HepG2 (cell line): ENCODE data around the gene YWHAB. TPM values are rescaled to one million over a fixed set of nuclear protein-coding genes. Genes with fewer than 3 reads are reported as not detected.

Experiments used
- ATAC-seq: fragments of 200-7000 bp; cut with Tn5 transposase; 3 replicates; pipeline ENCODE4 v1.9.1; 2020; ENCODE audit warnings: mild to moderate bottlenecking, moderate library complexity
- BruUV-seq: library from RNA; stranded (reverse); fragments of 400-500 nt; replicated peaks from 2 replicates; lab custom pipeline; 2021; lab: Mats Ljungman, UMichigan
- CTCF ChIA-PET: fragments of 300-600 bp; formaldehyde crosslinking; extraction: SDS; loops from one replicate; lab custom pipeline; 2021; ENCODE audit warnings: low total read pairs, inconsistent platforms, low intra/inter-chr PET ratio; lab: Yijun Ruan, JAX
- POLR2A ChIA-PET: fragments of 350-600 bp; sonication (Branson Sonifier 250); formaldehyde crosslinking; loops from one replicate; lab custom pipeline; 2020; ENCODE audit warnings: antibody characterized with exemption, inconsistent platforms; lab: Yijun Ruan, JAX
- DNase-seq: peaks from one replicate; pipeline ENCODE4 v3.0.0-alpha.2; 2015; ENCODE audit warnings: low spot score
- FAIRE-seq: peaks from 3 replicates; lab custom pipeline; 2011; peaks lifted over from hg19 to GRCh38; lab: Jason Lieb, UNC
- H2AFZ ChIP-seq: one replicate; pipeline ENCODE4 v1.6.1; 2011; ENCODE audit warnings: low read length, inconsistent platforms
- H3K27ac ChIP-seq: fragments of 300-600 bp; 3 replicates; pipeline ENCODE4 v1.8.0; 2011; ENCODE audit warnings: mixed run types, mild to moderate bottlenecking, mixed read lengths, low read length, inconsistent platforms; ENCODE audit not compliant: insufficient read depth; ENCODE audit errors: extremely low read length
- H3K27me3 ChIP-seq, 2 experiments: fragments of 200-600 bp in 1 of 2; 2 replicates in 1 of 2; 3 replicates in 1 of 2; pipeline versions ENCODE4 v1.6.0 to v1.8.0; 2011; ENCODE audit warnings: low read length in 2 of 2, mild to moderate bottlenecking in 2 of 2, moderate library complexity in 2 of 2, inconsistent platforms in 1 of 2; ENCODE audit not compliant: insufficient read depth in 2 of 2, control insufficient read depth in 1 of 2
- H3K36me3 ChIP-seq, 2 experiments: fragments of 200-600 bp in 1 of 2; replicated peaks in 1 of 2; 2 replicates in 1 of 2; 3 replicates in 1 of 2; pipeline versions ENCODE4 v1.5.1 to v1.8.0; 2011; ENCODE audit warnings: low read length in 2 of 2, inconsistent platforms in 1 of 2; ENCODE audit not compliant: insufficient read depth in 2 of 2, control insufficient read depth in 1 of 2
- H3K4me1 ChIP-seq: 2 replicates; pipeline ENCODE4 v1.5.1; 2012; ENCODE audit warnings: low read length, inconsistent platforms; ENCODE audit not compliant: insufficient read depth
- H3K4me2 ChIP-seq: 2 replicates; pipeline ENCODE4 v1.6.0; 2011; ENCODE audit warnings: low read depth, low read length, inconsistent platforms
- H3K4me3 ChIP-seq, 3 experiments: fragments of 200-600 bp in 1 of 3; sonication (generic), shearing (Covaris generic) in 1 of 3; replicated peaks in 1 of 3; 2 replicates each; pipeline ENCODE4 v1.5.1; 2011 to 2016; ENCODE audit warnings: low read length in 3 of 3, inconsistent platforms in 2 of 3, low read depth in 2 of 3, mild to moderate bottlenecking in 2 of 3, control low read depth in 1 of 3, mixed read lengths in 1 of 3; ENCODE audit not compliant: insufficient read depth in 1 of 3
- H3K79me2 ChIP-seq: one replicate; pipeline ENCODE4 v1.6.1; 2011; ENCODE audit warnings: low read length, inconsistent platforms; ENCODE audit not compliant: insufficient read depth
- H3K9ac ChIP-seq: 2 replicates; pipeline ENCODE4 v1.6.0; 2011; ENCODE audit warnings: mild to moderate bottlenecking, low read depth, low read length, inconsistent platforms; ENCODE audit not compliant: insufficient read depth
- H3K9me3 ChIP-seq: 2 replicates; pipeline ENCODE4 v1.5.1; 2012; ENCODE audit warnings: mild to moderate bottlenecking, low read length
- H4K20me1 ChIP-seq: 2 replicates; pipeline ENCODE4 v1.6.0; 2011; ENCODE audit warnings: inconsistent platforms, mild to moderate bottlenecking, low read length, moderate library complexity; ENCODE audit not compliant: insufficient read depth
- CEBPG ChIP-seq: IDR thresholded peaks from 2 replicates; pipeline ENCODE4 v1.6.1; 2016
- FOXP1 ChIP-seq, 2 experiments: fragments of 450-650 bp in 1 of 2; IDR thresholded peaks; 2 replicates each; pipeline ENCODE4 v1.6.1; 2017 to 2018; ENCODE audit warnings: antibody characterized with exemption in 1 of 2
- IRF2 ChIP-seq: IDR thresholded peaks from 2 replicates; pipeline ENCODE4 v1.6.1; 2018; ENCODE audit warnings: missing genetic modification reagents, missing compliant biosample characterization
- KDM6A ChIP-seq: IDR thresholded peaks from 2 replicates; pipeline ENCODE4 v1.6.1; 2016; ENCODE audit warnings: low read depth
- LCORL ChIP-seq, 2 experiments: fragments of 450-650 bp in 1 of 2; sonication (generic) in 1 of 2; formaldehyde crosslinking in 1 of 2; IDR thresholded peaks; 2 replicates each; pipeline versions ENCODE4 v1.5.0 to v1.6.1; 2017 to 2020; ENCODE audit warnings: antibody characterized with exemption in 1 of 2, missing genetic modification reagents in 1 of 2
- PHF21A ChIP-seq: sonication (generic); formaldehyde crosslinking; IDR thresholded peaks from 2 replicates; pipeline ENCODE4 v1.5.0; 2020; ENCODE audit warnings: mild to moderate bottlenecking, missing genetic modification reagents
- SMAD3 ChIP-seq: sonication (generic); formaldehyde crosslinking; IDR thresholded peaks from 2 replicates; pipeline ENCODE4 v1.4.0; 2020; ENCODE audit warnings: missing genetic modification reagents
- ZNF3 ChIP-seq: IDR thresholded peaks from 2 replicates; pipeline ENCODE4 v1.7.0; 2017; ENCODE audit warnings: inconsistent platforms
- ZNF317 ChIP-seq: sonication (generic); formaldehyde crosslinking; IDR thresholded peaks from 2 replicates; pipeline ENCODE4 v1.5.0; 2020; ENCODE audit warnings: mild to moderate bottlenecking, missing genetic modification reagents
- ZNF331 ChIP-seq: sonication (generic); formaldehyde crosslinking; IDR thresholded peaks from 2 replicates; pipeline ENCODE4 v1.4.0; 2020; ENCODE audit warnings: missing genetic modification reagents
- ZNF652 ChIP-seq: IDR thresholded peaks from 2 replicates; pipeline ENCODE4 v1.6.1; 2016; ENCODE audit warnings: low read depth, borderline replicate concordance
- WGBS: methylation state at CpG from one replicate; pipeline ENCODE4 v1.1.6; 2017; ENCODE audit warnings: low lambda C conversion rate; 5-methylcytosine and 5-hydroxymethylcytosine counted together
- in situ Hi-C: cut with HindIII; loops from 2 replicates; pipeline ENCODE4 v1.10.0; 2017; ENCODE audit warnings: low pct_unique_long_range_greater_than_20kb; ENCODE audit not compliant: extremely low pct_ligation_motif_present
- intact Hi-C: fragments of 100-400 bp; cut with micrococcal nuclease; formaldehyde crosslinking; loops from one replicate; pipeline ENCODE4 v1.10.0; 2022; ENCODE audit not compliant: unreplicated experiment
- polyA plus RNA-seq, 8 experiments: library from polyadenylated mRNA; depleted of rRNA in 3 of 8; stranded (reverse) in 7 of 8; unstranded in 1 of 8; fragments of >200 nt; fragmentation: Illumina TruSeq in 4 of 8; extraction: Trizol in 4 of 8; gene quantifications; 2 replicates each; pipeline versions ENCODE4 v1.2.1 to v1.2.3, GENCODE V29; 2011 to 2016; ENCODE audit warnings: low read depth in 4 of 8, missing spikeins in 1 of 8, mixed read lengths in 1 of 8; ENCODE audit not compliant: insufficient read depth in 1 of 8
- total RNA-seq, 5 experiments: library from RNA; depleted of rRNA; stranded (reverse); fragments of >200 nt; fragmentation: Illumina TruSeq; extraction: Trizol; gene quantifications; 2 replicates each; pipeline ENCODE4 v1.2.3, GENCODE V29; 2016; ENCODE audit warnings: low read depth in 1 of 5
- TF ChIP-seq, protein P1 (sequence below): sonication (generic); formaldehyde crosslinking; IDR thresholded peaks from 2 replicates; pipeline ENCODE4 v1.8.0; 2022; ENCODE audit warnings: mild to moderate bottlenecking, missing genetic modification reagents, borderline replicate concordance
- TF ChIP-seq, protein P2 (sequence below): sonication (generic); formaldehyde crosslinking; IDR thresholded peaks from 2 replicates; pipeline ENCODE4 v1.8.1; 2023; ENCODE audit warnings: mild to moderate bottlenecking, moderate library complexity, missing genetic modification reagents
- TF ChIP-seq, protein P3 (sequence below): sonication (generic); formaldehyde crosslinking; IDR thresholded peaks from 2 replicates; pipeline ENCODE4 v1.4.0; 2020; ENCODE audit warnings: missing genetic modification reagents
- TF ChIP-seq, protein P4 (sequence below): IDR thresholded peaks from 2 replicates; pipeline ENCODE4 v1.4.0; 2020; ENCODE audit warnings: mild to moderate bottlenecking, missing genetic modification reagents
- TF ChIP-seq, protein P5 (sequence below): IDR thresholded peaks from 2 replicates; pipeline ENCODE4 v1.6.1; 2016; ENCODE audit warnings: low read depth

Gene YWHAB
- total and polyA plus RNA-seq, 2 of the 13 experiments (the other 11 are each of a cell fraction or from before 2014, with no cell fraction given): 77.2 to 121 TPM

DNA sequence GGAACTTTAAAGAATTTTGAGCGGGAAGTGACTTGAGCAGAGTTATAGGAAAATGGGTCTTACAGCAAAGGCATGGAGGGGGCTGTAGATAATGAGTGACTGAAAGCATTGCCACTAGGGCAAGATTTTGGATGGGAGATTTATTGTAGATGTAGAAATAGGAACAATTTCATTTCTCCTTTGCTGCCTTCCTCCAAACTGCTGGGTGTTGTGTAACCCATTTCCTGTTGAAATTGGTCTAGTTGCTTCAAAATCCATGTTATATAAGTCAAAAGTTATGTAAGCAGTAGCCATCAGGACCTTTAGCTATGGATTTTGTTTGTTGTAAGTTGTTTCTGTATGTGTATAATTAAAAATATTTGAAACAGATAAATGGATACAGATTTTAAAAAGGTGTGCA lies 11.1 kb downstream of the YWHAB start:
- 98% methylated on average over 1 of the region's 1 CpG for WGBS
- Histone ChIP-seq H3K79me2 (peaks cover 94% of the 10 kb centered on the region), H4K20me1 (peaks cover 46% of the 10 kb centered on the region), H2AFZ (no peak overlapping the region), H3K9ac (no peak overlapping the region), H3K4me2 (peak overlapping the region; percentile 26; the same call in 1 of the 2 replicates), H3K4me3 (no peak overlapping the region), H3K27me3 (no peaks in the 10 kb centered on the region), H3K36me3 (peaks cover 11 to 29% of the 10 kb centered on the region in 2 experiments), H3K27ac (no peak overlapping the region), H3K9me3 (no peaks in the 10 kb centered on the region), H3K4me1 (peaks cover 47% of the 10 kb centered on the region)
- ChIA-PET CTCF (no interaction called here), POLR2A (interaction anchor here (0.6 to 3.5 kb wide), 6 partner anchors 9 to 64 kb away, joined by 3 to 22 read pairs (median 3); partner anchors contain the start of genes PABPC1L, TOMM34 and YWHAB)
- DNase-seq: peak; percentile 35
- in situ Hi-C loops (no loop called here), intact Hi-C loops (no loop called here)
- BruUV-seq: no TSS peak
- FAIRE-seq: no peak
- ATAC-seq: no peak; the same call in 2 of the 3 replicates
- peak; percentile 36; the same call in 1 of the 2 replicates for TF ChIP-seq ZNF652
- TF ChIP-seq, protein P1, sequence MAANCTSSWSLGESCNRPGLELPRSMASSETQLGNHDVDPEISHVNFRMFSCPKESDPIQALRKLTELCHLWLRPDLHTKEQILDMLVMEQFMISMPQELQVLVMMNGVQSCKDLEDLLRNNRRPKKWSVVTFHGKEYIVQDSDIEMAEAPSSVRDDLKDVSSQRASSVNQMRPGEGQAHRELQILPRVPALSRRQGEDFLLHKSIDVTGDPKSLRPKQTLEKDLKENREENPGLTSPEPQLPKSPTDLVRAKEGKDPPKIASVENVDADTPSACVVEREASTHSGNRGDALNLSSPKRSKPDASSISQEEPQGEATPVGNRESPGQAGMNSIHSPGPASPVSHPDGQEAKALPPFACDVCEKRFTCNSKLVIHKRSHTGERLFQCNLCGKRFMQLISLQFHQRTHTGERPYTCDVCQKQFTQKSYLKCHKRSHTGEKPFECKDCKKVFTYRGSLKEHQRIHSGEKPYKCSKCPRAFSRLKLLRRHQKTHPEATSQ (CRISPR knock-in tag): no peak
- TF ChIP-seq IRF2 (CRISPR knock-in tag): peak; percentile 76
- TF ChIP-seq, protein P2, sequence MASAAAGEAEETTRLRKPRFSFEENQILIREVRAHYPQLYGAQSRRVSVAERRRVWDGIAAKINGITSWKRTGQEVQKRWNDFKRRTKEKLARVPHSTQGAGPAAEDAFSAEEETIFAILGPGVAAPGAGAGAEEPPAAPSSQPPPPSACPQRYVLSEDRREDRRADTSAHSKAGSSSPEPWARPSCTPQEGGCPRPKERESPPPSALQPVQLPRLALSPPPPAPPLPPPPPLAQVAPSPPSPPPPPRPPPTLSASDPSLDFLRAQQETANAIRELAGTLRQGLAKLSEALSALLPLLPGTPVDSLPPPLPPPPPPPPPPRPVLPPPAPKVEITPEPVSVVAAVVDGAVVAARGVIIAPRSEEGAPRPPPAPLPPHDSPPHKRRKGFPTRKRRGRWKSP (CRISPR knock-in tag): no peak
- no peak for TF ChIP-seq ZNF3 (CRISPR knock-in tag)
- peak; percentile 22; the same call in 1 of the 2 replicates for TF ChIP-seq LCORL (IDR thresholded peaks at IDR 0.05)
- TF ChIP-seq LCORL (CRISPR knock-in tag; IDR thresholded peaks at IDR 0.05): peak; percentile 86
- 0 out of 2 replicates have a peak, but pooled peaks have one; percentile 42 for TF ChIP-seq SMAD3 (CRISPR knock-in tag)
- peak; percentile 57; the same call in 1 of the 2 replicates for TF ChIP-seq ZNF317 (CRISPR knock-in tag)
- TF ChIP-seq, protein P3, sequence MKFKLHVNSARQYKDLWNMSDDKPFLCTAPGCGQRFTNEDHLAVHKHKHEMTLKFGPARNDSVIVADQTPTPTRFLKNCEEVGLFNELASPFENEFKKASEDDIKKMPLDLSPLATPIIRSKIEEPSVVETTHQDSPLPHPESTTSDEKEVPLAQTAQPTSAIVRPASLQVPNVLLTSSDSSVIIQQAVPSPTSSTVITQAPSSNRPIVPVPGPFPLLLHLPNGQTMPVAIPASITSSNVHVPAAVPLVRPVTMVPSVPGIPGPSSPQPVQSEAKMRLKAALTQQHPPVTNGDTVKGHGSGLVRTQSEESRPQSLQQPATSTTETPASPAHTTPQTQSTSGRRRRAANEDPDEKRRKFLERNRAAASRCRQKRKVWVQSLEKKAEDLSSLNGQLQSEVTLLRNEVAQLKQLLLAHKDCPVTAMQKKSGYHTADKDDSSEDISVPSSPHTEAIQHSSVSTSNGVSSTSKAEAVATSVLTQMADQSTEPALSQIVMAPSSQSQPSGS (CRISPR knock-in tag): 0 out of 2 replicates have a peak, but pooled peaks have one; percentile 36
- no peak for TF ChIP-seq FOXP1 (IDR thresholded peaks at IDR 0.05)
- TF ChIP-seq FOXP1 (CRISPR knock-in tag; IDR thresholded peaks at IDR 0.05): 0 out of 2 replicates have a peak, but pooled peaks have one; percentile 38
- peak; percentile 54; the same call in 1 of the 2 replicates for TF ChIP-seq ZNF331 (CRISPR knock-in tag)
- TF ChIP-seq, protein P4, sequence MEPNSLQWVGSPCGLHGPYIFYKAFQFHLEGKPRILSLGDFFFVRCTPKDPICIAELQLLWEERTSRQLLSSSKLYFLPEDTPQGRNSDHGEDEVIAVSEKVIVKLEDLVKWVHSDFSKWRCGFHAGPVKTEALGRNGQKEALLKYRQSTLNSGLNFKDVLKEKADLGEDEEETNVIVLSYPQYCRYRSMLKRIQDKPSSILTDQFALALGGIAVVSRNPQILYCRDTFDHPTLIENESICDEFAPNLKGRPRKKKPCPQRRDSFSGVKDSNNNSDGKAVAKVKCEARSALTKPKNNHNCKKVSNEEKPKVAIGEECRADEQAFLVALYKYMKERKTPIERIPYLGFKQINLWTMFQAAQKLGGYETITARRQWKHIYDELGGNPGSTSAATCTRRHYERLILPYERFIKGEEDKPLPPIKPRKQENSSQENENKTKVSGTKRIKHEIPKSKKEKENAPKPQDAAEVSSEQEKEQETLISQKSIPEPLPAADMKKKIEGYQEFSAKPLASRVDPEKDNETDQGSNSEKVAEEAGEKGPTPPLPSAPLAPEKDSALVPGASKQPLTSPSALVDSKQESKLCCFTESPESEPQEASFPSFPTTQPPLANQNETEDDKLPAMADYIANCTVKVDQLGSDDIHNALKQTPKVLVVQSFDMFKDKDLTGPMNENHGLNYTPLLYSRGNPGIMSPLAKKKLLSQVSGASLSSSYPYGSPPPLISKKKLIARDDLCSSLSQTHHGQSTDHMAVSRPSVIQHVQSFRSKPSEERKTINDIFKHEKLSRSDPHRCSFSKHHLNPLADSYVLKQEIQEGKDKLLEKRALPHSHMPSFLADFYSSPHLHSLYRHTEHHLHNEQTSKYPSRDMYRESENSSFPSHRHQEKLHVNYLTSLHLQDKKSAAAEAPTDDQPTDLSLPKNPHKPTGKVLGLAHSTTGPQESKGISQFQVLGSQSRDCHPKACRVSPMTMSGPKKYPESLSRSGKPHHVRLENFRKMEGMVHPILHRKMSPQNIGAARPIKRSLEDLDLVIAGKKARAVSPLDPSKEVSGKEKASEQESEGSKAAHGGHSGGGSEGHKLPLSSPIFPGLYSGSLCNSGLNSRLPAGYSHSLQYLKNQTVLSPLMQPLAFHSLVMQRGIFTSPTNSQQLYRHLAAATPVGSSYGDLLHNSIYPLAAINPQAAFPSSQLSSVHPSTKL: peak; percentile 93
- peak; percentile 94 for TF ChIP-seq CEBPG (CRISPR knock-in tag)
- TF ChIP-seq, protein P5, sequence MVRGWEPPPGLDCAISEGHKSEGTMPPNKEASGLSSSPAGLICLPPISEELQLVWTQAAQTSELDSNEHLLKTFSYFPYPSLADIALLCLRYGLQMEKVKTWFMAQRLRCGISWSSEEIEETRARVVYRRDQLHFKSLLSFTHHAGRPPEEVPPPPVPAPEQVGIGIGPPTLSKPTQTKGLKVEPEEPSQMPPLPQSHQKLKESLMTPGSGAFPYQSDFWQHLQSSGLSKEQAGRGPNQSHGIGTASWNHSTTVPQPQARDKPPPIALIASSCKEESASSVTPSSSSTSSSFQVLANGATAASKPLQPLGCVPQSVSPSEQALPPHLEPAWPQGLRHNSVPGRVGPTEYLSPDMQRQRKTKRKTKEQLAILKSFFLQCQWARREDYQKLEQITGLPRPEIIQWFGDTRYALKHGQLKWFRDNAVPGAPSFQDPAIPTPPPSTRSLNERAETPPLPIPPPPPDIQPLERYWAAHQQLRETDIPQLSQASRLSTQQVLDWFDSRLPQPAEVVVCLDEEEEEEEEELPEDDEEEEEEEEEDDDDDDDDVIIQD (CRISPR knock-in tag): peak; percentile 77; the same call in 1 of the 2 replicates
- TF ChIP-seq KDM6A (CRISPR knock-in tag): no peak
- TF ChIP-seq PHF21A (CRISPR knock-in tag): no peak
